K562 (cell line): Measurements from ENCODE around the gene IPP. TPM values are rescaled to one million over a fixed set of nuclear protein-coding genes. Genes with fewer than 3 reads are reported as not detected.

Experiments
- CREB1 ChIP-seq, 2 experiments: sonication (generic) in 1 of 2; formaldehyde crosslinking in 1 of 2; IDR thresholded peaks; 2 replicates each; pipeline versions ENCODE4 v1.6.1 to v1.8.0; 2012 to 2022; ENCODE audit warnings: inconsistent platforms in 1 of 2, mild to moderate bottlenecking in 1 of 2, missing genetic modification reagents in 1 of 2, moderate library complexity in 1 of 2
- FOSL1 ChIP-seq: fragments of 200-800 bp; sonication (Bioruptor generic); conservative IDR thresholded peaks from 2 replicates; pipeline ENCODE4 v1.6.1; 2016; ENCODE audit warnings: missing genetic modification characterization, missing compliant biosample characterization
- FOXJ3 ChIP-seq: sonication (generic); formaldehyde crosslinking; IDR thresholded peaks from 2 replicates; pipeline ENCODE4 v1.4.0; 2020; ENCODE audit warnings: mild to moderate bottlenecking, missing genetic modification reagents
- MLX ChIP-seq, 2 experiments: fragments of 450-650 bp in 1 of 2; sonication (generic) in 1 of 2; formaldehyde crosslinking; conservative IDR thresholded peaks; 2 replicates each; pipeline versions ENCODE4 v1.4.0 to v1.8.1; 2020 to 2022; ENCODE audit warnings: mild to moderate bottlenecking in 1 of 2, missing genetic modification reagents in 1 of 2
- ZNF140 ChIP-seq: fragments of 250-450 bp; sonication (Bioruptor Pico); IDR thresholded peaks from 2 replicates; pipeline ENCODE4 v1.8.0; 2021; ENCODE audit warnings: moderate library complexity, mild to moderate bottlenecking, inconsistent platforms
- ZNF318 ChIP-seq, 2 experiments: fragments of 450-650 bp; IDR thresholded peaks; 2 replicates each; pipeline ENCODE4 v1.6.1; 2016; ENCODE audit warnings: mild to moderate bottlenecking in 2 of 2, borderline replicate concordance in 1 of 2, low read depth in 1 of 2, moderate library complexity in 1 of 2
- ZNF57 ChIP-seq: fragments of 450-650 bp; formaldehyde crosslinking; IDR thresholded peaks from 2 replicates; pipeline ENCODE4 v1.4.0; 2020; ENCODE audit warnings: mild to moderate bottlenecking, moderate library complexity
- polyA plus RNA-seq, 8 experiments: library from polyadenylated mRNA; depleted of rRNA in 4 of 8; stranded (reverse) in 5 of 8; unstranded in 3 of 8; fragments of >200 nt; fragmentation: Nextera tagmentation in 2 of 8; fragmentation: Illumina TruSeq in 1 of 8; extraction: Ambion mirVana in 2 of 8; extraction: Trizol in 1 of 8; gene quantifications; 2 replicates each; pipeline versions ENCODE4 v1.2.1 to v1.2.3, GENCODE V29; 2011 to 2014; ENCODE audit warnings: inconsistent platforms in 1 of 8, missing spikeins in 1 of 8
- total RNA-seq, 7 experiments: library from RNA; depleted of rRNA in 6 of 7; stranded (reverse); fragments of >200 nt in 6 of 7; fragmentation: Illumina TruSeq in 2 of 7; extraction: Trizol in 2 of 7; gene quantifications; 2 replicates each; pipeline versions ENCODE4 v1.2.1 to v1.2.3, GENCODE V29; 2011 to 2021; ENCODE audit warnings: low replicate concordance in 1 of 7
- TF ChIP-seq, protein P1 (sequence below): fragments of 450-650 bp; IDR thresholded peaks from 2 replicates; pipeline ENCODE4 v1.6.1; 2016; ENCODE audit warnings: antibody characterized with exemption

The IPP gene
- total and polyA plus RNA-seq, 9 of the 15 experiments (the other 6 are each of a cell fraction or from before 2014, with no cell fraction given) = 6.9 to 15.1 (median 9.7) TPM

DNA sequence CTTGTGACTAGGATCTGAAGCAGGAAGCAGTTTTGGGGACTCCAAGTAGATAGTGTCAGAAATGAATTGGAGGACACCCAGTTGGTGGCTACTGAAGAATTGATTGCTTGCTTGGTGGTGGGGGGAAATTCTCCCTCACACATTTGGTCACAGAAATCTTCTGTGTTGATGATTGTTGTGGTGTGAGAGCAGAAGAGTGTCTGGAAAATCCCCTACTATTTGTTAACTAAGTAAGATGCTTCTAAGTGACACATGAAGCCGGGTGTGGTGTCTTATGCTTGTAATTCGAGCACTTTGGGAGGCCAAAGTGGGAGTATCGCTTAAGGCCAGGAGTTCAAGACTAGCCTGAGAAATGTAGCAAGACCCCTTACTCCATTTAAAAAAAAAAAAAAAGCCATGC is 22.5 kb upstream of the IPP start (continued):
- TF ChIP-seq ZNF318 (IDR thresholded peaks at IDR 0.05; ENCODE audit: borderline replicate concordance in 1 of 2, low read depth in 1 of 2) = no peak
- TF ChIP-seq MLX (CRISPR knock-in tag; conservative IDR thresholded peaks at IDR 0.05) = no peak
- no peak for TF ChIP-seq CREB1 (IDR thresholded peaks at IDR 0.05)
- no peak for TF ChIP-seq CREB1 (CRISPR knock-in tag; IDR thresholded peaks at IDR 0.05)
- TF ChIP-seq FOXJ3 (CRISPR knock-in tag) = no peak
- TF ChIP-seq ZNF57 = no peak
- TF ChIP-seq ZNF140 (CRISPR knock-in tag) = no peak
- TF ChIP-seq, protein P1, sequence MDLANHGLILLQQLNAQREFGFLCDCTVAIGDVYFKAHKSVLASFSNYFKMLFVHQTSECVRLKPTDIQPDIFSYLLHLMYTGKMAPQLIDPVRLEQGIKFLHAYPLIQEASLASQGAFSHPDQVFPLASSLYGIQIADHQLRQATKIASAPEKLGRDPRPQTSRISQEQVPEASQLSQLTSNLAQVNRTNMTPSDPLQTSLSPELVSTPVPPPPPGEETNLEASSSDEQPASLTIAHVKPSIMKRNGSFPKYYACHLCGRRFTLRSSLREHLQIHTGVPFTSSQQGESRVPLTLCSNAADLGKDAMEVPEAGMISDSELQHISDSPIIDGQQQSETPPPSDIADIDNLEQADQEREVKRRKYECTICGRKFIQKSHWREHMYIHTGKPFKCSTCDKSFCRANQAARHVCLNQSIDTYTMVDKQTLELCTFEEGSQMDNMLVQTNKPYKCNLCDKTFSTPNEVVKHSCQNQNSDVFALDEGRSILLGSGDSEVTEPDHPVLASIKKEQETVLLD = no peak
- TF ChIP-seq FOSL1 (tag) = no peak
